Astrocyte of the cerebellum (primary cell): Measurements from ENCODE around the gene RRM2.

Source experiments
- DNase-seq: peaks from one replicate; pipeline ENCODE4 v3.0.0-alpha.2; 2011; ENCODE audit warnings: low read depth
- H3K4me3 ChIP-seq: 2 replicates; pipeline ENCODE4 v1.5.1; 2011; ENCODE audit warnings: mild to moderate bottlenecking, low read depth, low read length, moderate library complexity
- CTCF ChIP-seq: IDR thresholded peaks from 2 replicates; pipeline ENCODE4 v1.5.1; 2012; ENCODE audit warnings: low read length, low read depth, moderate library complexity, mild to moderate bottlenecking; ENCODE audit errors: missing control alignments
- in situ Hi-C: cut with HindIII; loops from 2 replicates; pipeline ENCODE4 v1.10.0; 2017; ENCODE audit warnings: low sequenced_read_pairs

Gene RRM2

GRCh38 chr2:10122500-10123280 lies at the start of gene RRM2:
RRM2 (plus strand) TSS chr2:10122739; CDS start chr2:10122799, 60 bp downstream.
- in situ Hi-C loops = loop anchor here (5.0 to 10.0 kb wide), 2 partner anchors 310 to 542 kb away; no protein-coding TSS in a partner anchor
- TF ChIP-seq CTCF = no peak
- H3K4me3 ChIP-seq = peak within 1 kb of the TSS; percentile 70
- peak; percentile 75 for DNase-seq

DNA sequence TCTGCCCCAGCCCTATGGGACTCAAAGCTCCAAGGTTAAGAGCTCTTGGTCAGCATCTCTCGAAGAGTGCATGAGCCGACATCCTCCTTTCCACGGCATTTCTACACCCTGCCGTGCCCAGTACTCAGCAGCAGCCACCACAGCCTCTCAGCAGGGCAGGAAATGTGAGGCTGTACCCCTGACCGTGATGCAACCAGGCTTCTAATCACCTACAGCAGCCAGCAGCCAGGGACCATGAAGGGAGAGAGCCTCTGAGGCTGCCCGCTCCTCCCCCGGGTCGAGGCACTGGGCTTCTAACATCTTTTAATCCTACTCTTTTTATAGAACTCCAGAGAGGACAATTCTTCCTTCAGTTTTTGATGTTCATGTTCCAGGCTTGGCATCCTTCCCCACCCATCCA lies 48.8 kb upstream of the RRM2 start:
- in situ Hi-C loops = no loop called here
- H3K4me3 ChIP-seq = no peak overlapping the region
- no peak for DNase-seq
- TF ChIP-seq CTCF = no peak

GRCh38 chr2:10075101-10075500 lies 47.4 kb upstream of the RRM2 start:
- in situ Hi-C loops = no loop called here
- DNase-seq = no peak

GRCh38 chr2:10075571-10076209 lies 46.8 kb upstream of the RRM2 start:
- no peak for TF ChIP-seq CTCF
- in situ Hi-C loops = no loop called here
- DNase-seq = no peak

More at GRCh38 chr2:10075101-10075500, 47.4 kb upstream of the RRM2 start:
- H3K4me3 ChIP-seq = no peak overlapping the region
- no peak for TF ChIP-seq CTCF

DNA sequence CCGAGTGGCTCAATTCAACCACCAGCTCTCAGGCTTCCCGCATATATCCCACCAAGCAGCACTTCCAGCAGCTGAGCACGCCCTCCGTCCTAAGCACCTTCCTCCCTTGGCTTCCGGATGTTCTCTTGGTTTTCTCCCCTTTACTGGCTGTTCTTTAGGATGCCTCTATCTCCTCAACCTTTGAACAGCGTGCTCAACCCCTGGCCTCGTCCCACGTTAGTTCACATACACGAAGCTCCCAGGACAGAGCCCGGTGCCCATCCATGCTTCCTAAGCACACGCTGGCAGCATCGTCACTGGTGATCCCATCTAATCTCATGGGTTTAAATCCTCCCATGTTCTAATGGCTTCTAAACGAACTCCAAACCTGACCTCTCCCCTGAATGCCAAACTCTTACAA lies 46.0 kb upstream of the RRM2 start:
- H3K4me3 ChIP-seq = no peak overlapping the region
- in situ Hi-C loops = no loop called here
- DNase-seq = no peak
- TF ChIP-seq CTCF = no peak

More at GRCh38 chr2:10075571-10076209, 46.8 kb upstream of the RRM2 start:
- no peak overlapping the region for H3K4me3 ChIP-seq

DNA sequence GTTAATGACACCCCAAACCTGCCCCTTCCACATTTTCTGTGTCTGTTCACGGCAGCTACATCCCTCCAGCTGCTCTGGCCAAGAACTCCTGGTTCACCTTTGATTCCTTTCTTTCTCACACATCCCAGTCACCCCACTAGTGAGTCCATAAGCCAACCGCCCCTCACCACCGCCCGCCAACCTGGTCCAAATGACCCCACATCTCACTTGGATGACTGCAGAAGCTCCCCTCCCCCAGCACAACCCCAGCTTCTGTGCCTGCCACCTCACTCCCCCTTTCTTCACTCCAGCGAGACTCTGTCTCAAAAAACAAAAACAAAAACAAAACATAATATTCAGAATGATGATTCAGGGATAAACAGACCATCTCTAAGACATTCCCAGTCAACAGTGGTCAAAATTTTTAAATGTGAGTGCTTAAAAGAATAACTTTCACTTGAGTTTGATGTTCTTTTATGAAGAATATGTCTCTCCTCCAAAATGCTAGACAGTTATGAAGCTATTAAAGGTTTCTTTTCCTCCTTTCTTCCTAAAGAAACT lies 45.5 kb upstream of the RRM2 start:
- no peak overlapping the region for H3K4me3 ChIP-seq
- TF ChIP-seq CTCF = no peak
- in situ Hi-C loops = no loop called here
- DNase-seq = no peak
